ENCODE measurements around the gene SSTR5.

DNA sequence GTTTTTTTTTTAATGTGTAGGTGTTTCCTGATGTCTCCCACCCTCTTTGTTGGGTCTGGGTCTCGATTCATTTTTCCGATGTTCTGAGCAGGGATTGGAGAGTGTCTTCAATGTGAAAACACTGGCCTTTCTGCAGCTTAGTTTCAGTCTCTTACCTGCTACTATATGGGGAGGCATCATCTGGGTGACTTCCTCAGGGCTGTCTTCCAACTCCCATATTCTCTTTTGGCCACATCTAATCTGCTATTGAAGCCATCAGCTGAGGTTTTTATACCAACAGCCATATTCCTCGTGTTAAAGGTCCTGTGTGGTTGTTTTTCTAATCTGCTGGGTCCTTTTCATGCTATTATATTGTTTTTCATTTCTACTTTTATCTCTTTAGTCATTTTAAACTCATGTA is 13.2 kb upstream of the SSTR5 start:
- TF ChIP-seq CTCF (IDR thresholded peaks at IDR 0.05), result no peak
- no peak for TF ChIP-seq POLR2A (IDR thresholded peaks at IDR 0.05)
